Panc1 (cell line): Measurements from ENCODE around the gene SORCS1.

Experiments
- TF ChIP-seq, protein P1 (sequence below): fragments of 450-650 bp; IDR thresholded peaks from 2 replicates; pipeline ENCODE4 v1.5.1; 2017; ENCODE audit warnings: mild to moderate bottlenecking
- TF ChIP-seq, protein P2 (sequence below), 2 experiments: IDR thresholded peaks; 2 replicates each; pipeline ENCODE4 v1.6.1; 2011 to 2012; ENCODE audit warnings: low read depth in 2 of 2, control low read depth in 1 of 2, low read length in 1 of 2, mild to moderate bottlenecking in 1 of 2, moderate library complexity in 1 of 2; ENCODE audit not compliant: insufficient read depth in 1 of 2

DNA sequence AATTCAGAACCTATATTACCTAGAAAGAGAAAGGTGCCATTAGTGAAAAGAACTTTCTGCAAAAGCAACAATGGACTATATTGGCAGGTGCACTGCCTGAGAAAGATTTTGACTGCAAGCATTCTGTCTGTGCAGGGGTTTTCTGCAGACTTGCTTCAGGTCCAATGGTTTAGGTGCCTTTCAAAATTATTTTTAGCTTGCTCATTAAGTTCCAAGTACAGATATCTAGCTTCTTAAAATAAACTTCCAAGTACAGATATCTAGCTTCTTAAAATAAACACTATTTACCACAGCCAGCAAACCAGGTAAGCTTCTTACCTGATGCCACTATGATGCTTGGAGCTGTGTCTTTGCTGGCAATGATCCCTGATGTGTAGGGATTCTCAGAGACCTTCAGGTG lies 485.2 kb downstream of the SORCS1 start:
- TF ChIP-seq, protein P1, sequence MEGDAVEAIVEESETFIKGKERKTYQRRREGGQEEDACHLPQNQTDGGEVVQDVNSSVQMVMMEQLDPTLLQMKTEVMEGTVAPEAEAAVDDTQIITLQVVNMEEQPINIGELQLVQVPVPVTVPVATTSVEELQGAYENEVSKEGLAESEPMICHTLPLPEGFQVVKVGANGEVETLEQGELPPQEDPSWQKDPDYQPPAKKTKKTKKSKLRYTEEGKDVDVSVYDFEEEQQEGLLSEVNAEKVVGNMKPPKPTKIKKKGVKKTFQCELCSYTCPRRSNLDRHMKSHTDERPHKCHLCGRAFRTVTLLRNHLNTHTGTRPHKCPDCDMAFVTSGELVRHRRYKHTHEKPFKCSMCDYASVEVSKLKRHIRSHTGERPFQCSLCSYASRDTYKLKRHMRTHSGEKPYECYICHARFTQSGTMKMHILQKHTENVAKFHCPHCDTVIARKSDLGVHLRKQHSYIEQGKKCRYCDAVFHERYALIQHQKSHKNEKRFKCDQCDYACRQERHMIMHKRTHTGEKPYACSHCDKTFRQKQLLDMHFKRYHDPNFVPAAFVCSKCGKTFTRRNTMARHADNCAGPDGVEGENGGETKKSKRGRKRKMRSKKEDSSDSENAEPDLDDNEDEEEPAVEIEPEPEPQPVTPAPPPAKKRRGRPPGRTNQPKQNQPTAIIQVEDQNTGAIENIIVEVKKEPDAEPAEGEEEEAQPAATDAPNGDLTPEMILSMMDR = no peak
- TF ChIP-seq, protein P2, sequence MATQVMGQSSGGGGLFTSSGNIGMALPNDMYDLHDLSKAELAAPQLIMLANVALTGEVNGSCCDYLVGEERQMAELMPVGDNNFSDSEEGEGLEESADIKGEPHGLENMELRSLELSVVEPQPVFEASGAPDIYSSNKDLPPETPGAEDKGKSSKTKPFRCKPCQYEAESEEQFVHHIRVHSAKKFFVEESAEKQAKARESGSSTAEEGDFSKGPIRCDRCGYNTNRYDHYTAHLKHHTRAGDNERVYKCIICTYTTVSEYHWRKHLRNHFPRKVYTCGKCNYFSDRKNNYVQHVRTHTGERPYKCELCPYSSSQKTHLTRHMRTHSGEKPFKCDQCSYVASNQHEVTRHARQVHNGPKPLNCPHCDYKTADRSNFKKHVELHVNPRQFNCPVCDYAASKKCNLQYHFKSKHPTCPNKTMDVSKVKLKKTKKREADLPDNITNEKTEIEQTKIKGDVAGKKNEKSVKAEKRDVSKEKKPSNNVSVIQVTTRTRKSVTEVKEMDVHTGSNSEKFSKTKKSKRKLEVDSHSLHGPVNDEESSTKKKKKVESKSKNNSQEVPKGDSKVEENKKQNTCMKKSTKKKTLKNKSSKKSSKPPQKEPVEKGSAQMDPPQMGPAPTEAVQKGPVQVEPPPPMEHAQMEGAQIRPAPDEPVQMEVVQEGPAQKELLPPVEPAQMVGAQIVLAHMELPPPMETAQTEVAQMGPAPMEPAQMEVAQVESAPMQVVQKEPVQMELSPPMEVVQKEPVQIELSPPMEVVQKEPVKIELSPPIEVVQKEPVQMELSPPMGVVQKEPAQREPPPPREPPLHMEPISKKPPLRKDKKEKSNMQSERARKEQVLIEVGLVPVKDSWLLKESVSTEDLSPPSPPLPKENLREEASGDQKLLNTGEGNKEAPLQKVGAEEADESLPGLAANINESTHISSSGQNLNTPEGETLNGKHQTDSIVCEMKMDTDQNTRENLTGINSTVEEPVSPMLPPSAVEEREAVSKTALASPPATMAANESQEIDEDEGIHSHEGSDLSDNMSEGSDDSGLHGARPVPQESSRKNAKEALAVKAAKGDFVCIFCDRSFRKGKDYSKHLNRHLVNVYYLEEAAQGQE (IDR thresholded peaks at IDR 0.05; ENCODE audit: insufficient read depth in 1 of 2, low read depth in 2 of 2, low read length in 1 of 2) = no peak
